Keratinocyte (primary cell): Measurements from ENCODE around the gene TNFSF8. TPM values are rescaled to one million over a fixed set of nuclear protein-coding genes. Genes with fewer than 3 reads are reported as not detected.
A peak's percentile ranks its signal among the peaks of the same experiment; 100 is the strongest.

Experiments used
- DNase-seq: peaks from one replicate; pipeline ENCODE4 v3.0.0-alpha.2; 2011; ENCODE audit warnings: low read depth, missing footprints, low spot score
- FAIRE-seq: peaks from 2 replicates; lab custom pipeline; 2011; peaks lifted over from hg19 to GRCh38; lab: Jason Lieb, UNC
- H2AFZ ChIP-seq: 2 replicates; pipeline ENCODE4 v1.6.0; 2012; ENCODE audit warnings: low read length, control low read depth, inconsistent platforms; ENCODE audit not compliant: control insufficient read depth
- H3K27ac ChIP-seq: 2 replicates; pipeline ENCODE4 v1.5.1; 2011; ENCODE audit warnings: low read length; ENCODE audit not compliant: control insufficient read depth, insufficient read depth
- H3K27me3 ChIP-seq: 3 replicates; pipeline ENCODE4 v1.6.0; 2011; ENCODE audit warnings: low read length; ENCODE audit not compliant: control insufficient read depth, insufficient read depth; ENCODE audit errors: extremely low read depth
- H3K36me3 ChIP-seq, 2 experiments: 2 replicates in 1 of 2; 3 replicates in 1 of 2; pipeline ENCODE4 v1.5.1; 2011; ENCODE audit warnings: low read length in 2 of 2, mild to moderate bottlenecking in 1 of 2; ENCODE audit not compliant: control insufficient read depth in 2 of 2, insufficient read depth in 2 of 2; ENCODE audit errors: extremely low read depth in 1 of 2
- H3K4me1 ChIP-seq: 3 replicates; pipeline ENCODE4 v1.5.1; 2011; ENCODE audit warnings: low read length; ENCODE audit not compliant: control insufficient read depth, insufficient read depth; ENCODE audit errors: extremely low read depth
- H3K4me2 ChIP-seq: 3 replicates; pipeline ENCODE4 v1.6.0; 2011; ENCODE audit warnings: low read depth, low read length; ENCODE audit not compliant: control insufficient read depth, insufficient read depth; ENCODE audit errors: extremely low read depth
- H3K4me3 ChIP-seq, 3 experiments: fragments of 200-600 bp in 1 of 3; sonication (generic) in 1 of 3; 2 replicates in 2 of 3; 3 replicates in 1 of 3; pipeline ENCODE4 v1.5.1; 2011 to 2016; ENCODE audit warnings: low read length in 3 of 3, mild to moderate bottlenecking in 3 of 3, control low read depth in 2 of 3, inconsistent platforms in 1 of 3, low read depth in 1 of 3, mixed read lengths in 1 of 3, mixed run types in 1 of 3, moderate library complexity in 1 of 3; ENCODE audit not compliant: control insufficient read depth in 2 of 3, insufficient read depth in 2 of 3; ENCODE audit errors: extremely low read depth in 1 of 3
- H3K79me2 ChIP-seq: 2 replicates; pipeline ENCODE4 v1.6.0; 2012; ENCODE audit warnings: low read length; ENCODE audit not compliant: control insufficient read depth, insufficient read depth
- H3K9ac ChIP-seq: 3 replicates; pipeline ENCODE4 v1.6.0; 2011; ENCODE audit warnings: low read length; ENCODE audit not compliant: control insufficient read depth, insufficient read depth; ENCODE audit errors: extremely low read depth
- H3K9me1 ChIP-seq: 3 replicates; pipeline ENCODE4 v1.6.0; 2011; ENCODE audit warnings: low read length; ENCODE audit not compliant: control insufficient read depth, insufficient read depth; ENCODE audit errors: extremely low read depth
- H3K9me3 ChIP-seq: 2 replicates; pipeline ENCODE4 v1.5.1; 2012; ENCODE audit warnings: low read depth, low read length; ENCODE audit not compliant: control insufficient read depth
- H4K20me1 ChIP-seq: 3 replicates; pipeline ENCODE4 v1.6.0; 2011; ENCODE audit warnings: low read length; ENCODE audit not compliant: control insufficient read depth, insufficient read depth; ENCODE audit errors: extremely low read depth
- EZH2 ChIP-seq: IDR thresholded peaks from one replicate; pipeline ENCODE4 v1.6.1; 2012; ENCODE audit warnings: inconsistent platforms, mild to moderate bottlenecking, low read length, moderate library complexity
- dilution Hi-C: fragments of 300-500 bp; cut with MboI; formaldehyde crosslinking; loops from one replicate; pipeline ENCODE4 v1.7.0; 2020; ENCODE audit warnings: low sequenced_read_pairs; ENCODE audit not compliant: extremely low pct_ligation_motif_present
- polyA plus RNA-seq, 5 experiments: library from polyadenylated mRNA; depleted of rRNA in 3 of 5; stranded (reverse) in 3 of 5; stranded (forward) in 1 of 5; unstranded in 1 of 5; fragments of >200 nt; gene quantifications; 1 replicate in 1 of 5; 2 replicates in 3 of 5; 3 replicates in 1 of 5; pipeline versions ENCODE4 v1.2.1 to v1.2.3, GENCODE V29; 2011 to 2012; ENCODE audit warnings: missing spikeins in 2 of 5, low read depth in 1 of 5, low replicate concordance in 1 of 5
- TF ChIP-seq, protein P1 (sequence below), 3 experiments: IDR thresholded peaks in 1 of 3; conservative IDR thresholded peaks in 1 of 3; optimal IDR thresholded peaks in 1 of 3; 2 replicates in 2 of 3; 3 replicates in 1 of 3; pipeline versions ENCODE3 to v1.5.1; 2011; ENCODE audit warnings: low read length in 3 of 3, mild to moderate bottlenecking in 3 of 3, moderate library complexity in 2 of 3, control low read depth in 1 of 3, inconsistent platforms in 1 of 3; ENCODE audit not compliant: insufficient read depth in 2 of 3; ENCODE audit errors: extremely low read depth in 1 of 3

The TNFSF8 gene
- polyA plus RNA-seq, 1 donor (not counting 4 experiments of a cell fraction or from before 2014, with no cell fraction given), result not detected

- dilution Hi-C loops, result no loop called here
These were observed 27.4 kb downstream of the TNFSF8 start for GRCh38 chr9:114902786-114903524.

GRCh38 chr9:114900942-114901802, 29.2 kb downstream of the TNFSF8 start:
- no peaks in the 10 kb centered on the region for H4K20me1 ChIP-seq
- TF ChIP-seq, protein P1, sequence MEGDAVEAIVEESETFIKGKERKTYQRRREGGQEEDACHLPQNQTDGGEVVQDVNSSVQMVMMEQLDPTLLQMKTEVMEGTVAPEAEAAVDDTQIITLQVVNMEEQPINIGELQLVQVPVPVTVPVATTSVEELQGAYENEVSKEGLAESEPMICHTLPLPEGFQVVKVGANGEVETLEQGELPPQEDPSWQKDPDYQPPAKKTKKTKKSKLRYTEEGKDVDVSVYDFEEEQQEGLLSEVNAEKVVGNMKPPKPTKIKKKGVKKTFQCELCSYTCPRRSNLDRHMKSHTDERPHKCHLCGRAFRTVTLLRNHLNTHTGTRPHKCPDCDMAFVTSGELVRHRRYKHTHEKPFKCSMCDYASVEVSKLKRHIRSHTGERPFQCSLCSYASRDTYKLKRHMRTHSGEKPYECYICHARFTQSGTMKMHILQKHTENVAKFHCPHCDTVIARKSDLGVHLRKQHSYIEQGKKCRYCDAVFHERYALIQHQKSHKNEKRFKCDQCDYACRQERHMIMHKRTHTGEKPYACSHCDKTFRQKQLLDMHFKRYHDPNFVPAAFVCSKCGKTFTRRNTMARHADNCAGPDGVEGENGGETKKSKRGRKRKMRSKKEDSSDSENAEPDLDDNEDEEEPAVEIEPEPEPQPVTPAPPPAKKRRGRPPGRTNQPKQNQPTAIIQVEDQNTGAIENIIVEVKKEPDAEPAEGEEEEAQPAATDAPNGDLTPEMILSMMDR (optimal IDR thresholded peaks at IDR 0.05 in 1 of 3, IDR thresholded peaks at IDR 0.05 in 1 of 3, conservative IDR thresholded peaks at IDR 0.05 in 1 of 3; ENCODE audit: extremely low read depth in 1 of 3, insufficient read depth in 2 of 3, low read length in 3 of 3), result no peak
- TF ChIP-seq EZH2, result no peak
- no peaks in the 10 kb centered on the region for H3K27me3 ChIP-seq
- no peaks in the 10 kb centered on the region for H3K9me1 ChIP-seq
- no peak overlapping the region for H2AFZ ChIP-seq
- dilution Hi-C loops, result no loop called here
- no peaks in the 10 kb centered on the region for H3K79me2 ChIP-seq
- H3K9ac ChIP-seq, result no peak overlapping the region
- H3K9me3 ChIP-seq, result no peaks in the 10 kb centered on the region
- no peaks in the 10 kb centered on the region for H3K36me3 ChIP-seq
- peaks cover 14% of the 10 kb centered on the region for H3K4me1 ChIP-seq
- H3K4me2 ChIP-seq, result no peak overlapping the region
- no peak overlapping the region for H3K27ac ChIP-seq
- FAIRE-seq (peak; percentile 59), DNase-seq (no peak)
- no peak overlapping the region for H3K4me3 ChIP-seq

More at GRCh38 chr9:114902786-114903524, 27.4 kb downstream of the TNFSF8 start:
- Histone ChIP-seq H3K4me3 (no peak overlapping the region), H3K27ac (no peak overlapping the region), H4K20me1 (no peaks in the 10 kb centered on the region), H3K79me2 (no peaks in the 10 kb centered on the region), H3K27me3 (no peaks in the 10 kb centered on the region), H3K4me2 (no peak overlapping the region), H2AFZ (no peak overlapping the region), H3K4me1 (peaks cover 24% of the 10 kb centered on the region), H3K9ac (no peak overlapping the region), H3K9me1 (no peaks in the 10 kb centered on the region), H3K9me3 (no peaks in the 10 kb centered on the region), H3K36me3 (no peaks in the 10 kb centered on the region)
- no peak for DNase-seq
- TF ChIP-seq, protein P1 (optimal IDR thresholded peaks at IDR 0.05 in 1 of 3, IDR thresholded peaks at IDR 0.05 in 1 of 3, conservative IDR thresholded peaks at IDR 0.05 in 1 of 3; ENCODE audit: extremely low read depth in 1 of 3, insufficient read depth in 2 of 3, low read length in 3 of 3), result no peak
- no peak for TF ChIP-seq EZH2
- peak; percentile 77 for FAIRE-seq
